Measurements from ENCODE around the gene MCTP2.

DNA sequence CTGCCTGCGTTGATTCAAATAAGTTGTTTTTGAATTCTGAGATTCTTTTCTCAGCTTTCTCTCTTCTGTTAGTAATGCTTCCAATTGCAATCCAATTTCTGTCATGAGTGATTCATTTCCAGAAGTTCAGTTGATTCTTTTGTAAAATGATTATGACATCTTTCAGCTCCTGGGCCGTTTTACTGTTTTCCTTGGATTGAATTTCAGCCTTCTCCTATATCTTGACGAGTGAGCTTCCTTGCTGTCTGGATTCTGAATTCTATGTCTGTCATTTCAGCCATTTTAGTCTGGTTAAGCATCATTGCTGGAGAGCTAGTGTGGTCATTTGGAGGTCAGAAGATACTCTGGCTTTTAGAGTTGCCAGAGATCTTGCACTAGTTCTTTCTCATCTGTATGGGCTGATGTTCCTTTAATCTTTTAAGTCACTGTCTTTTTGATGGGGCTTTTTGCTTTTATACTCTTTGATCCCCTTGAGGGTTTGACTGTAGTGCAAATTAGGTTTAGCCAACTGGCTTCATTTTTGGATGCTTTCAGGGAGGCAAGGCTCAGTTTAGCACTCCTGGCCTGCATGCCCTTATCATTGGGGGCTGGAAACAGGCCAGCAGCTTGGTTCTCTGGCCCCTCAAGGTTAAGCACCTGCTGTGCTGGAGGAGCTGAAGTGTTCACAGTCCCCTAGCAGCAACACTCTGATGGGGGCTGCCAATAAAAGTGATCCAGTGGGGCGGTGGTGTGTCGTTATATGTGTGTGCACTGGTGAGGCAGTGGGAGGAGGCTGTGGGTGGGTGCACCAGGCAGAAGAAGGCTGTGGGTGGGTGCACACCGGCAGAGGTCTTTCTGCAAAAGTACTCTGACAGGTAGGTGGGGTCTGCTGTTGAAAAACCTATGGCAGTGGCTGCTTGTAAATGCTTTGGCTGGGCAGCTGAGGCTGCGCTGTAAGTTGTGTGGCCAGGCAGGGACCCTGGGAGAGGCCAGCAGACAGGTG, 51.2 kb downstream of the MCTP2 start:
- TF ChIP-seq, protein P1, sequence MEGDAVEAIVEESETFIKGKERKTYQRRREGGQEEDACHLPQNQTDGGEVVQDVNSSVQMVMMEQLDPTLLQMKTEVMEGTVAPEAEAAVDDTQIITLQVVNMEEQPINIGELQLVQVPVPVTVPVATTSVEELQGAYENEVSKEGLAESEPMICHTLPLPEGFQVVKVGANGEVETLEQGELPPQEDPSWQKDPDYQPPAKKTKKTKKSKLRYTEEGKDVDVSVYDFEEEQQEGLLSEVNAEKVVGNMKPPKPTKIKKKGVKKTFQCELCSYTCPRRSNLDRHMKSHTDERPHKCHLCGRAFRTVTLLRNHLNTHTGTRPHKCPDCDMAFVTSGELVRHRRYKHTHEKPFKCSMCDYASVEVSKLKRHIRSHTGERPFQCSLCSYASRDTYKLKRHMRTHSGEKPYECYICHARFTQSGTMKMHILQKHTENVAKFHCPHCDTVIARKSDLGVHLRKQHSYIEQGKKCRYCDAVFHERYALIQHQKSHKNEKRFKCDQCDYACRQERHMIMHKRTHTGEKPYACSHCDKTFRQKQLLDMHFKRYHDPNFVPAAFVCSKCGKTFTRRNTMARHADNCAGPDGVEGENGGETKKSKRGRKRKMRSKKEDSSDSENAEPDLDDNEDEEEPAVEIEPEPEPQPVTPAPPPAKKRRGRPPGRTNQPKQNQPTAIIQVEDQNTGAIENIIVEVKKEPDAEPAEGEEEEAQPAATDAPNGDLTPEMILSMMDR (conservative IDR thresholded peaks at IDR 0.05; ENCODE audit: low read depth, low read length): no peak
- TF ChIP-seq EZH2 (IDR thresholded peaks at IDR 0.05; ENCODE audit: borderline replicate concordance, low read depth, low read length, poor library complexity, severe bottlenecking): no peak
